IMR-90 (cell line): Measurements from ENCODE around the gene NEFH. TPM values are rescaled to one million over a fixed set of nuclear protein-coding genes. Genes with fewer than 3 reads are reported as not detected.

Source experiments
- ATAC-seq: fragments of 200-7000 bp; cut with Tn5 transposase; 2 replicates; pipeline ENCODE4 v1.9.1; 2020; ENCODE audit warnings: low read depth, mild to moderate bottlenecking, moderate library complexity
- BruUV-seq: library from RNA; stranded (reverse); fragments of 400-500 nt; replicated peaks from 2 replicates; lab custom pipeline; 2021; lab: Mats Ljungman, UMichigan
- CTCF ChIA-PET: fragments of 300-600 bp; formaldehyde crosslinking; extraction: SDS; loops from one replicate; lab custom pipeline; 2021; ENCODE audit warnings: antibody characterized with exemption; lab: Yijun Ruan, JAX
- POLR2A ChIA-PET: fragments of 300-600 bp; sonication (Branson Sonifier 250); formaldehyde crosslinking; loops from one replicate; lab custom pipeline; 2022; ENCODE audit warnings: antibody characterized with exemption; ENCODE audit not compliant: unreplicated experiment; lab: Charles Lee
- DNase-seq: peaks from one replicate; pipeline ENCODE4 v3.0.0; 2013
- H2AFZ ChIP-seq: replicated peaks from 2 replicates; pipeline ENCODE3; 2013; ENCODE audit warnings: low read length, mild to moderate bottlenecking; ENCODE audit not compliant: poor library complexity
- H2AK5ac ChIP-seq: 2 replicates; pipeline ENCODE4 v1.6.1; 2013; ENCODE audit warnings: low read depth, low read length, inconsistent platforms
- H2AK9ac ChIP-seq: replicated peaks from 2 replicates; pipeline ENCODE3; 2013; ENCODE audit warnings: mild to moderate bottlenecking, low read depth, low read length, moderate library complexity; ENCODE audit not compliant: poor library complexity
- H2BK120ac ChIP-seq: 2 replicates; pipeline ENCODE4 v1.6.1; 2013; ENCODE audit warnings: low read depth, low read length, inconsistent platforms
- H2BK15ac ChIP-seq: 3 replicates; pipeline ENCODE4 v1.6.1; 2013; ENCODE audit warnings: low read depth, low read length, inconsistent platforms
- H2BK20ac ChIP-seq: 2 replicates; pipeline ENCODE4 v1.6.1; 2013; ENCODE audit warnings: low read depth, mild to moderate bottlenecking, inconsistent platforms, low read length, moderate library complexity
- H2BK5ac ChIP-seq: 2 replicates; pipeline ENCODE4 v1.6.1; 2013; ENCODE audit warnings: mild to moderate bottlenecking, low read depth, low read length, inconsistent platforms; ENCODE audit not compliant: poor library complexity, severe bottlenecking
- H3K14ac ChIP-seq: replicated peaks from 2 replicates; pipeline ENCODE4 v1.6.1; 2013; ENCODE audit warnings: low read depth, low read length, inconsistent platforms
- H3K18ac ChIP-seq: 2 replicates; pipeline ENCODE4 v1.6.1; 2013; ENCODE audit warnings: low read depth, low read length, control low read depth
- H3K23ac ChIP-seq: 2 replicates; pipeline ENCODE4 v1.6.1; 2013; ENCODE audit warnings: low read depth, low read length, inconsistent platforms
- H3K27ac ChIP-seq: 2 replicates; pipeline ENCODE4 v1.5.1; 2013; ENCODE audit warnings: mild to moderate bottlenecking, control low read depth, low read length; ENCODE audit not compliant: insufficient read depth
- H3K27me3 ChIP-seq: 2 replicates; pipeline ENCODE4 v1.6.1; 2013; ENCODE audit warnings: low read length; ENCODE audit not compliant: control insufficient read depth, insufficient read depth
- H3K36me3 ChIP-seq: 2 replicates; pipeline ENCODE4 v1.6.1; 2013; ENCODE audit warnings: low read length, mixed read lengths; ENCODE audit not compliant: control insufficient read depth, insufficient read depth
- H3K4ac ChIP-seq: 2 replicates; pipeline ENCODE4 v1.6.1; 2013; ENCODE audit warnings: low read depth, low read length, inconsistent platforms
- H3K4me1 ChIP-seq: 2 replicates; pipeline ENCODE4 v1.6.1; 2013; ENCODE audit warnings: low read length, mixed read lengths; ENCODE audit not compliant: control insufficient read depth, insufficient read depth
- H3K4me2 ChIP-seq: 2 replicates; pipeline ENCODE4 v1.6.1; 2013; ENCODE audit warnings: low read depth, mild to moderate bottlenecking, control low read depth, low read length, moderate library complexity
- H3K4me3 ChIP-seq: 2 replicates; pipeline ENCODE4 v1.5.1; 2013; ENCODE audit warnings: low read depth, mild to moderate bottlenecking, control low read depth, low read length, moderate library complexity; ENCODE audit not compliant: insufficient read depth
- H3K56ac ChIP-seq: 2 replicates; pipeline ENCODE4 v1.6.1; 2013; ENCODE audit warnings: low read length, inconsistent platforms; ENCODE audit not compliant: insufficient read depth; ENCODE audit errors: extremely low read depth
- H3K79me1 ChIP-seq, 2 experiments: 2 replicates each; pipeline ENCODE4 v1.6.1; 2013; ENCODE audit warnings: low read length in 2 of 2, inconsistent platforms in 1 of 2, low read depth in 1 of 2
- H3K9ac ChIP-seq: 2 replicates; pipeline ENCODE4 v1.6.1; 2013; ENCODE audit warnings: low read depth, low read length, control low read depth
- H3K9me1 ChIP-seq: 2 replicates; pipeline ENCODE4 v1.6.1; 2013; ENCODE audit warnings: low read length, inconsistent platforms; ENCODE audit not compliant: insufficient read depth
- H3K9me3 ChIP-seq: 2 replicates; pipeline ENCODE4 v1.6.1; 2013; ENCODE audit warnings: low read length; ENCODE audit not compliant: control insufficient read depth, insufficient read depth
- H4K20me1 ChIP-seq: 2 replicates; pipeline ENCODE4 v1.6.1; 2013; ENCODE audit warnings: low read length, inconsistent platforms; ENCODE audit not compliant: insufficient read depth
- H4K5ac ChIP-seq: 2 replicates; pipeline ENCODE4 v1.6.1; 2013; ENCODE audit warnings: mild to moderate bottlenecking, low read depth, low read length, control low read depth
- H4K8ac ChIP-seq, 2 experiments: 2 replicates each; pipeline ENCODE4 v1.6.1; 2013; ENCODE audit warnings: low read depth in 2 of 2, low read length in 2 of 2, control low read depth in 1 of 2, inconsistent platforms in 1 of 2
- H4K91ac ChIP-seq: 2 replicates; pipeline ENCODE4 v1.6.1; 2013; ENCODE audit warnings: low read depth, low read length, inconsistent platforms; ENCODE audit not compliant: insufficient read depth
- BHLHE40 ChIP-seq: fragments of 150-350 bp; IDR thresholded peaks from 2 replicates; pipeline ENCODE4 v1.6.1; 2016; ENCODE audit warnings: mild to moderate bottlenecking, low read depth, low read length
- CEBPB ChIP-seq: IDR thresholded peaks from 2 replicates; pipeline ENCODE4 v1.6.1; 2012; ENCODE audit warnings: low read depth, low read length, improper control_type of control experiment
- CHD1 ChIP-seq: IDR thresholded peaks from 2 replicates; pipeline ENCODE4 v1.6.1; 2012; ENCODE audit warnings: low read depth, low read length, improper control_type of control experiment
- RAD21 ChIP-seq: IDR thresholded peaks from 2 replicates; pipeline ENCODE4 v1.6.1; 2012; ENCODE audit warnings: low read length, improper control_type of control experiment
- RFX5 ChIP-seq: IDR thresholded peaks from 2 replicates; pipeline ENCODE4 v1.8.0; 2012; ENCODE audit warnings: low read depth, mild to moderate bottlenecking, low read length, moderate library complexity
- WGBS, 2 experiments: methylation state at CpG; one replicate each; pipeline versions ENCODE4 v1.1.5 to v1.1.7; 2013; ENCODE audit warnings: missing lambda C conversion rate in 2 of 2; ENCODE audit not compliant: insufficient read length in 1 of 2; ENCODE audit errors: extremely low coverage in 2 of 2; 5-methylcytosine and 5-hydroxymethylcytosine counted together
- dilution Hi-C: fragments of 300-500 bp; cut with HindIII; formaldehyde crosslinking; loops from one replicate; pipeline ENCODE4 v1.14.3; 2018; ENCODE audit warnings: low sequenced_read_pairs; ENCODE audit not compliant: unreplicated experiment
- in situ Hi-C: fragments of 300-500 bp; cut with MboI; formaldehyde crosslinking; loops from 3 replicates; pipeline ENCODE4 v1.14.3; 2019; ENCODE audit warnings: low sequenced_read_pairs, inconsistent platforms, mixed read lengths
- intact Hi-C: fragments of 100-400 bp; cut with micrococcal nuclease; formaldehyde crosslinking; loops from 2 replicates; pipeline ENCODE4 v1.10.0; 2022
- polyA plus RNA-seq, 3 experiments: library from polyadenylated mRNA; depleted of rRNA; stranded (reverse); fragments of >200 nt; gene quantifications; 2 replicates each; pipeline ENCODE4 v1.2.3, GENCODE V29; 2012; ENCODE audit warnings: low replicate concordance in 1 of 3
- total RNA-seq: library from RNA; depleted of rRNA; stranded (reverse); fragments of >200 nt; gene quantifications from 2 replicates; pipeline ENCODE4 v1.2.3, GENCODE V29; 2012

NEFH gene
- total and polyA plus RNA-seq, 2 of the 4 experiments (the other 2 are of a cell fraction) = 1.3 to 2.9 TPM

- no peak overlapping the region for H2BK15ac ChIP-seq
- H3K79me1 ChIP-seq = no peaks in the 10 kb centered on the region; a peak in 1 of 4 replicates
- no peak overlapping the region for H2AK5ac ChIP-seq
- in situ Hi-C loops = no loop called here
- no peak for TF ChIP-seq BHLHE40
- no peak for TF ChIP-seq CEBPB
- TF ChIP-seq CHD1 = no peak
- TF ChIP-seq RFX5 = no peak
- no peak for TF ChIP-seq RAD21
- no peak overlapping the region for H4K91ac ChIP-seq
- H3K9me1 ChIP-seq = no peaks in the 10 kb centered on the region; the same call in 1 of the 2 replicates
- H3K9me3 ChIP-seq = no peaks in the 10 kb centered on the region
- H3K23ac ChIP-seq = no peak overlapping the region
- no peak overlapping the region for H3K18ac ChIP-seq
- H3K4ac ChIP-seq = no peak overlapping the region
- no peak overlapping the region for H2AK9ac ChIP-seq
- no peaks in the 10 kb centered on the region for H3K27me3 ChIP-seq
- H3K9ac ChIP-seq = no peak overlapping the region
- no TSS peak for BruUV-seq
- ATAC-seq = no peak
- H2BK20ac ChIP-seq = no peak overlapping the region
- dilution Hi-C loops = no loop called here
- ChIA-PET POLR2A (no interaction called here), CTCF (no interaction called here)
- no peak overlapping the region for H3K4me2 ChIP-seq
- H3K36me3 ChIP-seq = peaks cover 63% of the 10 kb centered on the region
- H3K4me3 ChIP-seq = no peak overlapping the region
- H2BK5ac ChIP-seq = no peak overlapping the region
- intact Hi-C loops = no loop called here
- H4K5ac ChIP-seq = no peak overlapping the region
- H3K4me1 ChIP-seq = no peaks in the 10 kb centered on the region
- no peak overlapping the region for H3K14ac ChIP-seq
- H3K27ac ChIP-seq = no peak overlapping the region
- no peak overlapping the region for H2AFZ ChIP-seq
- H3K56ac ChIP-seq = no peak overlapping the region
- WGBS, 2 experiments = no CpG with 5 or more reads among the region's 4 CpGs
- H2BK120ac ChIP-seq = no peak overlapping the region
- no peaks in the 10 kb centered on the region for H4K20me1 ChIP-seq
- H4K8ac ChIP-seq = no peak overlapping the region
- no peak for DNase-seq
Measured at GRCh38 chr22:29512031-29512430, 32.0 kb downstream of the NEFH start.
